DND-41 (cell line): ENCODE data around the gene USH1C.

ENCODE experiments used
- ATAC-seq: fragments of 200-7000 bp; cut with Tn5 transposase; 3 replicates; pipeline ENCODE4 v1.9.1; 2021; ENCODE audit warnings: low read depth; ENCODE audit not compliant: insufficient read depth
- DNase-seq: peaks from one replicate; pipeline ENCODE4 v3.0.0-alpha.2; 2020
- H2AFZ ChIP-seq: 2 replicates; pipeline ENCODE4 v1.6.0; 2012; ENCODE audit warnings: low read depth, low read length
- H3K27ac ChIP-seq: 2 replicates; pipeline ENCODE4 v1.5.1; 2012; ENCODE audit warnings: low read length, inconsistent platforms
- H3K27me3 ChIP-seq: fragments of 200-600 bp; sonication (generic); 2 replicates; pipeline ENCODE4 v1.6.0; 2012; ENCODE audit warnings: low read length, mild to moderate bottlenecking, inconsistent platforms; ENCODE audit not compliant: insufficient read depth, poor library complexity
- H3K36me3 ChIP-seq: 2 replicates; pipeline ENCODE4 v1.5.1; 2012; ENCODE audit warnings: low read length, inconsistent platforms; ENCODE audit not compliant: insufficient read depth
- H3K4me1 ChIP-seq: 2 replicates; pipeline ENCODE4 v1.5.1; 2012; ENCODE audit warnings: mild to moderate bottlenecking, low read length; ENCODE audit not compliant: insufficient read depth
- H3K4me2 ChIP-seq: 2 replicates; pipeline ENCODE4 v1.6.0; 2012; ENCODE audit warnings: mild to moderate bottlenecking, moderate library complexity, low read length, inconsistent platforms; ENCODE audit not compliant: insufficient read depth
- H3K4me3 ChIP-seq, 2 experiments: fragments of 200-600 bp in 1 of 2; shearing (Covaris generic) in 1 of 2; 2 replicates each; pipeline ENCODE4 v1.5.1; 2012 to 2016; ENCODE audit warnings: inconsistent platforms in 2 of 2, low read length in 2 of 2, mild to moderate bottlenecking in 2 of 2, low read depth in 1 of 2, moderate library complexity in 1 of 2
- H3K79me2 ChIP-seq: 2 replicates; pipeline ENCODE4 v1.6.0; 2012; ENCODE audit warnings: low read length, inconsistent platforms; ENCODE audit not compliant: insufficient read depth
- H3K9ac ChIP-seq: 2 replicates; pipeline ENCODE4 v1.6.0; 2012; ENCODE audit warnings: low read depth, mild to moderate bottlenecking, inconsistent platforms, low read length, moderate library complexity
- H3K9me3 ChIP-seq: 2 replicates; pipeline ENCODE4 v1.5.1; 2012; ENCODE audit warnings: low read length, moderate library complexity, mild to moderate bottlenecking, inconsistent platforms; ENCODE audit not compliant: insufficient read depth, severe bottlenecking
- H4K20me1 ChIP-seq: 2 replicates; pipeline ENCODE4 v1.6.0; 2012; ENCODE audit warnings: low read length; ENCODE audit not compliant: insufficient read depth
- EZH2 ChIP-seq: IDR thresholded peaks from 3 replicates; pipeline ENCODE4 v1.6.1; 2012; ENCODE audit warnings: borderline replicate concordance, low read depth, mild to moderate bottlenecking, moderate library complexity, low read length, inconsistent platforms; ENCODE audit not compliant: severe bottlenecking
- TF ChIP-seq, protein P1 (sequence below): IDR thresholded peaks from 2 replicates; pipeline ENCODE4 v1.5.1; 2012; ENCODE audit warnings: borderline replicate concordance, low read length, moderate library complexity, mild to moderate bottlenecking; ENCODE audit not compliant: poor library complexity, severe bottlenecking; ENCODE audit errors: extremely low read depth

The USH1C gene

DNA sequence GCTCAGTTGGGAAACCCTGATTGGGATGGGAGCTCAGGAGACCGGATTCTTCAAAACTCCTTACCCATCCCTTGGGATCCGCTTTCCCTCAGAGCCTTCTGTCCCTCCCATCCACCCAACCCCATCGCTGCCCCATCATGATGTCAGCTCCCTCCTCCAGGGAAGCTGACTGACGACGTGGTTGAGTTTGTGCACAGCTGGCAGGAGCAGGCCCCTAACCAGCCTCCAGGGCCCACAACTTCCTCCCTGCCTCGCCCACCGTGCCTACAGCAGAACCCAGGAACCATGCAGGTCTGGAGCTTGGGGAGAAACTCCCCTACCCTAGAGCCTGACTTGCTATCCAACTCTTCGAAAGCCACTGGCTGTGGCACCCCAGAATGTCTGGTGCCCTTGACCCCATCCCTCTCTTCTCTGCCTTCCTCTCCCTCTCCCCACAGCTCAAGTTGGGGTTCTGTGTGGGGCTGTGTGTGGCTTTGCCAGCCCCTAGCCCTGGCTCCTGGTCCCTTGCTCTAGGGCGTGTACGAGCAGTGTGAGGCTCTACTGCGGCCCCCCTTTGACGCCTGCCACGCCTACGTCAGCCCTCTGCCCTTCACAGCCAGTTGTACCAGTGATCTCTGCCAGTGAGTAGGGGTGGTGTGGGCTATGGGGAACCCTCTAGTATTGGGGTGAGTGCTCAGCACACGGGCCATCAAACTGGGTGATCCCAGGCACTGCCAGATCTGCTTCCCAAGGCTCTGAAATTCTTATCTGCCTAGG is 14.0 kb upstream of the USH1C start:
- H3K79me2 ChIP-seq, result no peaks in the 10 kb centered on the region
- H4K20me1 ChIP-seq, result no peaks in the 10 kb centered on the region
- H3K9me3 ChIP-seq, result no peaks in the 10 kb centered on the region
- H3K27ac ChIP-seq, result no peak overlapping the region
- no peaks in the 10 kb centered on the region for H3K36me3 ChIP-seq
- ATAC-seq (peak; percentile 62; the same call in 2 of the 3 replicates), DNase-seq (no peak)
- peaks cover 17% of the 10 kb centered on the region for H3K27me3 ChIP-seq
- no peak overlapping the region for H3K9ac ChIP-seq
- no peaks in the 10 kb centered on the region for H3K4me1 ChIP-seq
- H3K4me3 ChIP-seq, result no peak overlapping the region
- no peak overlapping the region for H3K4me2 ChIP-seq
- H2AFZ ChIP-seq, result no peak overlapping the region
- no peak for TF ChIP-seq EZH2
- TF ChIP-seq, protein P1, sequence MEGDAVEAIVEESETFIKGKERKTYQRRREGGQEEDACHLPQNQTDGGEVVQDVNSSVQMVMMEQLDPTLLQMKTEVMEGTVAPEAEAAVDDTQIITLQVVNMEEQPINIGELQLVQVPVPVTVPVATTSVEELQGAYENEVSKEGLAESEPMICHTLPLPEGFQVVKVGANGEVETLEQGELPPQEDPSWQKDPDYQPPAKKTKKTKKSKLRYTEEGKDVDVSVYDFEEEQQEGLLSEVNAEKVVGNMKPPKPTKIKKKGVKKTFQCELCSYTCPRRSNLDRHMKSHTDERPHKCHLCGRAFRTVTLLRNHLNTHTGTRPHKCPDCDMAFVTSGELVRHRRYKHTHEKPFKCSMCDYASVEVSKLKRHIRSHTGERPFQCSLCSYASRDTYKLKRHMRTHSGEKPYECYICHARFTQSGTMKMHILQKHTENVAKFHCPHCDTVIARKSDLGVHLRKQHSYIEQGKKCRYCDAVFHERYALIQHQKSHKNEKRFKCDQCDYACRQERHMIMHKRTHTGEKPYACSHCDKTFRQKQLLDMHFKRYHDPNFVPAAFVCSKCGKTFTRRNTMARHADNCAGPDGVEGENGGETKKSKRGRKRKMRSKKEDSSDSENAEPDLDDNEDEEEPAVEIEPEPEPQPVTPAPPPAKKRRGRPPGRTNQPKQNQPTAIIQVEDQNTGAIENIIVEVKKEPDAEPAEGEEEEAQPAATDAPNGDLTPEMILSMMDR, result no peak

DNA sequence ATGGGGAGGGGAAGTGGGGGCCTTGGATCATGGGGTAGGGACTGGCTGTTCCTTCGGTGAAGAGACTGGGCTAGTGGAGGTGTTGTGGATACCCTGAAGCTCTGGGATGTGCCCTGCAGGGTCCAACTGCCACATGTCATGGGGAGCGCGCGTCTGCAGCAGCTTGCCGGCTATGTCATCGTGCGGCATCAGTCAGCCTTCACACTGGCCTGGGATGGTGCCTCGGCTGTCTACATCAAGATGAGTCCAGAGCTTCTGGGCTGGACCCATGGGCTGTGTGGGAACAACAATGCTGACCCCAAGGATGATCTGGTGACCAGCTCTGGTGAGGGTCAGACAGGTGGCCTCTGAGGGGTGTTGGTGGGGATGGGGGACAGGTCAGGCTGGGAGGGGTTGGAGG is 12.8 kb upstream of the USH1C start:
- no peak overlapping the region for H3K4me2 ChIP-seq
- no peak overlapping the region for H2AFZ ChIP-seq
- no peaks in the 10 kb centered on the region for H3K79me2 ChIP-seq
- DNase-seq (no peak), ATAC-seq (no peak)
- no peak overlapping the region for H3K9ac ChIP-seq
- no peaks in the 10 kb centered on the region for H3K36me3 ChIP-seq
- no peak for TF ChIP-seq EZH2
- TF ChIP-seq, protein P1, result no peak
- no peaks in the 10 kb centered on the region for H3K4me1 ChIP-seq
- H3K4me3 ChIP-seq, result no peak overlapping the region
- no peak overlapping the region for H3K27ac ChIP-seq
- H4K20me1 ChIP-seq, result no peaks in the 10 kb centered on the region
- no peaks in the 10 kb centered on the region for H3K9me3 ChIP-seq
- H3K27me3 ChIP-seq, result peaks cover 17% of the 10 kb centered on the region

DNA sequence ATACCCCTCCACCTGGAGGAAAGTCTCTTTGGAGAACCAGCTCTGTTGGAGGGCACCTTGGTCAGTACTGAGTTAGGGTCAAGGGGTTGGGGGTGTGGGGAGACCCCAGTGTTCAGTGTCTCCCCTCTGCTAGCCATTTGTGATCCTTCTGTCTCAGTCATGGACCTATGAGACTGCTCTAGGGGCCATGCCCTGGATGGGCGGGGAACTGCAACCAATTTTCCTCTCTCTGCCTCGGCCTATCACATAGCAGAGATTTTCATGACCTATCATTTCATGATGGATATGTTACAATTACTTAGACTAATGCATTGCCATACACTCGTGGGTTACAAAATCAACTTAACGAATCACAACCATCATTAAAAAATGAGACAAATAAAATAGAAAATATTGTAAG is 10.3 kb upstream of the USH1C start:
- H3K27me3 ChIP-seq, result peaks cover 17% of the 10 kb centered on the region
- DNase-seq (no peak), ATAC-seq (peak; percentile 64; the same call in 1 of the 3 replicates)
- no peaks in the 10 kb centered on the region for H3K9me3 ChIP-seq
- TF ChIP-seq, protein P1, result no peak
- TF ChIP-seq EZH2, result no peak
- no peak overlapping the region for H3K4me2 ChIP-seq
- no peaks in the 10 kb centered on the region for H3K4me1 ChIP-seq
- no peak overlapping the region for H3K4me3 ChIP-seq
- no peaks in the 10 kb centered on the region for H3K79me2 ChIP-seq
- H3K36me3 ChIP-seq, result no peaks in the 10 kb centered on the region
- no peak overlapping the region for H3K27ac ChIP-seq
- H4K20me1 ChIP-seq, result no peaks in the 10 kb centered on the region; the same call in 1 of the 2 replicates
- H3K9ac ChIP-seq, result no peak overlapping the region
- H2AFZ ChIP-seq, result no peak overlapping the region
